GM21526 (cell line): Measurements from ENCODE around the gene ECHS1.
A peak's percentile ranks its signal among the peaks of the same experiment; 100 is the strongest.
"Not testable (repeated sequence)": the region's sequence is repeated elsewhere in the genome, so short reads cannot be mapped to it uniquely, and the experiment has no call there.

Experiments
- ATAC-seq: cut with Tn5 transposase; IDR thresholded peaks from one replicate; pipeline ENCODE4 v1.9.1; 2021; ENCODE audit warnings: moderate library complexity; ENCODE audit not compliant: unreplicated experiment, low FRiP score

ECHS1 gene

DNA sequence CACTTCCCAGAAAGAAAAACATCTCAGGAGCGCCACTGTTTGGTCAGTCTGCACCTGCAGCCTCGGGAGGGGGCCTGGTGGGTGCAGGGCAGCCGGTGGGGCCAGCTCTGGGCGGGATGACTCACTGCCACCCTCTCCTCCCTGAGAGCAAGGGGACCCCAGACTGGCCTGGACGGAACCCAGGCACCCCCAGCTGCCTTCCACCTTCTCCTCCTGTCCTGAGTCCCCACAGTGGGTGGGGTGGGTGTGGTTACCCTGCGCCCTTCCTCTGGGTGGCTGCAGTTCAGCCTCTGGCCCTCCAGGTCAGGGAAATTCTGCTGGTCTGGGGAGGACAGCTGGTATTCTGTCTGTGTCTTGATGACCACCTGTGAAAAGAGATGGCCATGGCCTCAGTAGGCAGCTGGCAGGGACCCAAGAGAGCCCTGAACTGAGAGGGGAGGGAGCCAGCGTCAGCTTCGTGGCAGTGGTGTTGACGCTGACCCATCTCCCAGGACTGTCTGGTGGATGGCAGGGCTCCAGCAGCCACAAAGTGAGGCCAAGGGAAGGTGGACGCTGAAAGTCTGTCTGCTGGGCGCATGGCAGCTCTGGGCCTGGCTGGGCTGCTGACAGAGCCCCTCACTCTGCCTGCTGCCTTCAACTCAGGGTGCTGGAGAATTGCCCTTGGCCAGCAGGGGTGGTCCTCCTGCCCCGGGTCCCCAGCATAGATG lies 45.4 kb downstream of the ECHS1 start:
- ATAC-seq: no peak

DNA sequence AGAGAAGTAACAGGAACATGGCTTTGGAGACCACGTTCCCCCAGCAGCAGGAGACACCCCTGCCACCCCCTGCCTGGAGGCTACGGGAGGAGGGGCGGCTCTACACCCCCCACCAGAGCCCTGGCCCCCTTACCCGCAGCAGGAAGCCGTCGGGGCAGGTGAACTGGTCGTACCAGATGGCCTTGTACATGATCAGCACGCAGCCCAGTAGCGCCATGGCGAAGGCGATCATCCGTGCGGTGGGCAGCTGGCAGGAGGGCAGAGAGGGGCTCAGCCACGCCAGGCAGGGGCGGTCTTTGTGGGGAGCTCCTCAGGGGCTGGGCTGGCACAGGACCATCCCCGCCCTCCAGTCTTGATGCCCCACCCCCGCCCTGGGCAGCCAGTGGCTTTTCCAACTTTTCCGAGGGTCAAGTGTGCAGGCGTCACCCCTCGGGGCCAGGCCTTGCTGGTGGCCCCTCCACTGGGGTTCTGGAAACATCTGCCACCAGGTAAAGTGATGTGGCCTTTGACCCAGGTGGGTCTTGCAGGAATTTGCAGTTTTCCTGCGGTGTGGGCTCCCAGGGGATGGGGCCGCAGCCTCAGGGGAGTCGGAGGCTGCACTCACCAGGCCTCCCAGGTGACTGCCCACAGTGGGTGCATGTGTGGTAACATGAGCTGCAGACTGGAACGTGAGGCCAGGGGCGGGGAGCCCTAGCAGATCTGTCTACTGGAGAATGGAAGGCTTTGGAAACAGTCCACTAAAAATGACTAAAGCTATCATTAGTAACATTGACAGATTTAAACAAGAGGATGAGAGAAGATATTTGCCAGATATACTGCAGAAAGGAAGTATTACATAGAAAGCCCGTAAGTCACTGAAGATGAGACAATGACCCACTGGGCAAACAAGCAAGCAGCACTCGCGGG lies 46.2 kb downstream of the ECHS1 start:
- no peak for ATAC-seq

DNA sequence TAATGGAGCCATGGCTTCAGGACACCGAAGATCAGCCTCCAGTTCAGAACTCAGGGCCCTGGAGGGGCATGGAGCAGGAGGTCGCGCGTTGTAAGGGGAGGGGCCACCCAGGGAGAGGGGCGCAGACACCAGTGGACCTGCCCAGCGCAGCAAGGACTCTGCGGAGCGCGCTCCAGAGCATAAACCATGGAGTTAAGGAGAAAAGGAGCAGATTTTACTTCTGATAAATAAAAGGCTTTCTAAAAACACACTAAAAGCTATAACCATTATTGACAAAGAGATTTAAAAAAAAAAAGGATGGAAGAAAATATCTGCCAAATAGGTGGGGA lies 47.0 kb downstream of the ECHS1 start:
- no peak for ATAC-seq

DNA sequence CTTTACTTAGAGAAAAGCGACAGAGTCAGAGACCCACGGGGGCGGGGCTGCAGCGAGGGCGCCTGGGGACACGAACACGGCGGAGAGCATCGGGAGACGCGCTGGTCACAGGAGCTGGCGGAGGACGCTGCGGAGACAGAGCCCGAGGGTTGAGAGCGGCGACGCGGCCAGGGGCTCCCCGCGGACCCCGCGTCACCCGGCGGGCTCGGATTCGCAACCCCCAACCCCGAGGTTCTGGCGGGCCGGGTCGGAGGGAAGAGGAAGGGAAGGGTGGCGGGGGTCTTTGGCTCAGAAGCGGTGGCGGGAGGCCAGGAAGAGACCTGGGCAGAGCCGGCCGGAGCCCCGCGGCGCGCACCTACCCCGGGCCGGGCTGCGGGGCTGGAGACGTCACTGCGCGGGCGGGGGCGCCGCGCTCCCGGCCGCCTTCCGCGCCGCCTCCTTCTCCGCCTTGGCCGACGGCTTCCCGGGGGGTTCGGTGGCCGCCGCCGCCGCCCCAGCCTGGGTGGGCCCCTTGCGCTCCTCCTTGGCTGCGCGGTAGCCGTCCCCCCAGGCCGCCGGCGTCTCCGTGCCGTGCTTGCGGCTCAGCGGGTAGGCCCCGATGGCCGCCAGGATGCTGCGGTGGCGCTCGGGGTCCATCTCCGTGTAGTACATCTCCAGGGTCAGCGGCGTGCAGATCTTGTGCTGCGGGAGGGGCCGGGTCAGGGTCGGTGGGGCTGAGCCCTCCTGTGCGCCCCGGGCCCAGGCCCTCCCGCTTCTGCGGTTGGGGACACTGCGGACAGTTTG lies 47.5 kb downstream of the ECHS1 start:
- no peak for ATAC-seq

DNA sequence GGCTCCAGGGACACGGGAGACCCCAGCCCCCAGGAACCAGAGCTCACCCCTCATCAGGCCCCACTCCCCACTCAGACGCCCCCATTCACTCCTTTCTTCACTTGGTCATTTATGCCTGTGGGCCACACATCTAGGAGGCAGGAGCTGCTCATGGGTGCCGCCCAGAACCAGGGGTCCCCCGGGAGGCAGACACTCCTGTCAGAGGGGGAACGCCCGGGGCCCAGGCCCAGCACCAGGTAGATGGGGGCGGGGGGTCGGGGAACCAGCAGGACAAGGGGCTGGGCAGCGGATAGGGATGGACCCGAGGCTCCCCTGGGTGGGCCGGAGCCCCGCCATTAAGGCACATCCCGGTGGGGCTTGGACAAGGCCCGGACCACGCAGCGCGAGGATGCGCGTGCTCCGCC lies 48.3 kb downstream of the ECHS1 start:
- no peak for ATAC-seq

DNA sequence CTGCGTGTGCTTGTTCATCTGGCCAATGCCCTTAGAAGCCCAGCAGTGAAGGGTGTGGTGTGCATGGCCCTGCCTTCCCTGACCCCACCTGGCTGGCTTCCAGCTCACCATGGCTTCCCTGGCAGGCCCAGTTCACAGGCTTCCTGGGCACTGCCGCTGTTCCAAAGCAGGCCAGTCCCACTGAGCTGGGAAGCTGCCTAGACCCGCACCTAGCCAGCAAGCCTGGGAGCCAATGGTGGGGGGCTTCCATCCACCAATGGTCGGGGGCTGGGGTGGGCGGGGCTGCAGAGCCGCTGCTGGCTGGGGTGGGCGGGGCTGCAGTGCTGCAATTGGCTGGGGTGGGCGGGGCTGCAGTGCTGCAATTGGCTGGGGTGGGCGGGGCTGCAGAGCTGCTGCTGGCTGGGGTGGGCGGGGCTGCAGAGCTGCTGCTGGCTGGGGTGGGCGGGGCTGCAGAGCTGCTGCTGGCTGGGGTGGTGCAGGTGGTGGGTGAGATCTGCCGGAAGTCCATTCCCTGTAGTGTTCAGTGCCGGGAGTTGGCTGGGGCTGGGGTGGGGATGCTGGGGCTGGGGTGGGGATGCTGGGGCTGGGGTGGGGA lies 48.9 kb downstream of the ECHS1 start:
- no peak for ATAC-seq

DNA sequence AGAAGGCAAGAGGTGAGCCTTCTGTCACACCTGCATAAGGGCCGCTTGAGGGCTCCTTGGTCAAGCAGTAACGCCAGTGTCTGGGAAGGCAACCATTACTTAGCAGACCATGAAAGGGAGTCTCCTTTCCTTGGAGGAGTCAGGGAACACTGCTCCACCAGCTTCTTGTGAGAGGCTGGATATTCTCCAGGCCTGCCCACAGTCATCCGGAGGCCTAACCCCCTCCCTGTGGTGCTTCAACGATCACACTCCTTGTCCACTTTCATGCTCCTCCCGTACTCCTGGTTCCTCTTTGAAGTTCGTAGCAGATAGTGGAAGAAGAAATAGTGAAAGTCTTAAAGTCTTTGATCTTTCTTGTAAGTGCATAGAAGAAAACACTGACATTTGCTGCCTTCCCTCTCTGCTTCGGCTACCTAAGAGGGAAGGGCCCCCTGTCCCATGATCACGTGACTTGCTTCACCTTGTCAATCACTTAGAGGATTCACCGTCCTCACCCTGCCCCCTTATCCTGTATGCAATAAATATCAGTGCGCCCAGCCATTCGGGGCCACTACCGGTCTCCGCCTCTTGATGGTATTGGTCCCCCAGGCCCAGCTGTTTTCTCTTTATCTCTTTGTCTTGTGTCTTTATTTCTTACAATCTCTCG lies 51.0 kb downstream of the ECHS1 start:
- ATAC-seq: not testable (repeated sequence)

DNA sequence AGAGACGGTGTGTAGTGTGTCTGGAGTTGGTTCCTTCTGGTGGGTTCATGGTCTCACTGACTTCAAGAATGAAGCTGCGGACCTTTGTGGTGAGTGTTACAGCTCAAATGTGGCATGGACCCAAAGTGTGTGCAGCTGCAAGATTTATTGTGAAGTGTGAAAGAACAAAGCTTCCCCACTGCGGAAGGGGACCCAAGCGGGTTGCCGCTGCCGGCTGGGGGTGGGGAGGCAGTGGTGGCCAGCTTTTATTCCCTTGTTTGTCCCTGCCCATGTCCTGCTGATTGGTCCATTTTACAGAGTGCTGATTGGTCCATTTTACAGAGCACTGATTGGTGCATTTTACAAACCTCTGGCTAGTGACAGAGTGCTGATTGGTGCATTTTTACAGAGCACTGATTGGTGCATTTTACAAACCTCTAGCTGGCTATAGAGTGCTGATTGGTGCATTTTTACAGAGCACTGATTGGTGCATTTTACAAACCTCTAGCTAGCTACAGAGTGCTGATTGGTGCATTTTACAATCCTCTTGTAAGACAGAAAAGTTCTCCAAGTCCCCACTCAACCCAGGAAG lies 52.2 kb downstream of the ECHS1 start:
- not testable (repeated sequence) for ATAC-seq

DNA sequence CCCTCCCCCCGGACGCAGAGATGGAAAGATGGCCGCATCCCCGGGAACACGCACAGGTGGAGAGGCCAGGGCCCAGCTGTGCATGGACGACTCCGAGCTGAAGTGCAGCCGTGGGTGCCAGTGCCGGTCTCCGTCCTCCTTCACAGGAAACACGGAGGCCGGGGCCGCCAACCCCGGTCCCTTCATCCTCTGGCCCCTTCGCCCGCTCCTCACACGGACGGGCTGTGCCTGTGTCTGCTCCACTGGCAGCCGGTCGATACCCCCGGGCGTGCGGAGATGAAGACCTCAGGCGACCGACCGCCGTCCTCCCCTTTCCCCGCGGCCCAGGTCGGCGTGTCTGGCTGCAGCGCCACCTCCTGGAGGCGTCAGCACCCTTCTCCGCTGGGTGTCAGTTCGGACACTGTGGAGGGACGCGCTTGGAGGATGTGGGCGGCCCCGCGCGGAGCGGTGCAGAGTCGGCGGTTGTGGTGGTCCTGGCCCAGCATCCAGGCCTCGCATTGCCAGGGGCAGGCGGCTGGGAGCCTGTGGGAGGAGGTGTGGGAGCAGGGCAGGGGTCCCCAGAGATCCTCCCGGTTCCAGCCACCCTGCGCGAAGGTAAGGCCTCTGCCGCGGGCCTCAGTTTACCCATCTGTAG lies 54.5 kb downstream of the ECHS1 start:
- ATAC-seq: peak; percentile 81

DNA sequence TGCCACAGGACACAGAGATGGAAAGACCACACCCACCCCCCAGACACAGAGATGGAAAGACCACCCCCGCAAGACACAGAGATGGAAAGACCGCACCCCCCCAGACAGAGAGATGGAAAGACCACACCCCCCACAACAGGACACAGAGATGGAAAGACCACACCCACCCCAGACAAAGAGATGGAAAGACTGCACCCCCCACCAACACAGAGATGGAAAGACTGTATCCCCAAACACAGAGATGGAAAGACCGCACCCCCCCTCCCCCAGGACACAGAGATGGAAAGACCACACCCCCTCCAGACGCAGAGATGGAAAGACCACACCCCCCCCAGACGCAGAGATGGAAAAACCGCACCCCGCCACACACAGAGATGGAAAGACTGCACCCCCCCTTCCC lies 56.4 kb downstream of the ECHS1 start:
- no peak for ATAC-seq

DNA sequence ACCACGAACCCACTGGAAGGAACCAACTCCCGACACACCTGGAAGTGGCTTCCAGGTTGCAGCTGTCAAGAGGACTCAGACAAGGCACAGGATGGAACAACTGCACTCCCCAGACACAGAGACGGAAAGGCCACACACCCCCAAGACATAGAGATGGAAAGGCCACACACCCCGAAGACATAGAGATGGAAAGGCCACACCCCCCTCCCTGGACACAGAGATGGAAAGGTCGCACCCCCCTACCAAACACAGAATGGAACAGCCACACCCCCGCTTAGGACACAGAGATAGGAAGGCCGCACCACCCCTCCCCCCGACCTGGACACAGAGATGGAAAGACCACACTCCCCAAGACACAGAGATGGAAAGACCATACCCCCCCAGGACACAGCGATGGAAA lies 56.9 kb downstream of the ECHS1 start:
- no peak for ATAC-seq

DNA sequence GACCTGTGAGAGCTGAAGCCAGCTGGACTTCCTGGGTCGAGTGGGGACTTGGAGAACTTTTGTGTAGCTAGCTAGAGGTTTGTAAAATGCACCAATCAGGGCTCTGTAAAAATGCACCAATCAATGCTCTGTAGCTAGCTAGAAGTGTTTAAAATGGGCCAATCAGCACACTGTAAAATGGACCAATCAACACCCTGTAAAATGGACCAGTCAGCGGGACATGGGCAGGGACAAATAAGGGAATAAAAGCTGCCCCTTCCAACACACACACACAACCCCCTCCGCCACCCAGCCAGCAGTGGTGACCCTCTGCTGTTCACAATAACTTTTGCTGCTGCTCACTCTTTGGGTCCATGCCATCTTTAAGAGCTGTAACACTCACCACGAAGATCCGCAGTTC lies 57.3 kb downstream of the ECHS1 start:
- ATAC-seq: no peak

DNA sequence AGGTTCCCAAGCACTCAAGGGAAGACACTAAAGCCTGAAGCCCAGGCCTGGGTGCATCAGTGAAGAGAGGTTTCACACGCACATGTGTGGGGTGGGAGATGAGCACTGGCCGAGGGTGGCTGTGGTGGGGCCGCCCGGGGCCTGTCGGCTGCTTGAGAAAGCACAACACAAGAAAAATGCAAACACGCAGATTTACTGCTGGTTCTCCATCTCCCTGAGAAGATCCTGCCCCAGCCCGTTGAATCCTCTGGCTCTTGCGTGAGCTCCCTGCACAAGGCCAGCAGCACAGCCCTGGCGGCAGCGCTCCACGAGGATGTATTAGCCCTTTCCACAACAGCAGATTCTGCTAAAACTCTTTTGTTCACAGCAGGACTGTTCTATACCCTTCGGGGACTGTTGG lies 58.2 kb downstream of the ECHS1 start:
- no peak for ATAC-seq

DNA sequence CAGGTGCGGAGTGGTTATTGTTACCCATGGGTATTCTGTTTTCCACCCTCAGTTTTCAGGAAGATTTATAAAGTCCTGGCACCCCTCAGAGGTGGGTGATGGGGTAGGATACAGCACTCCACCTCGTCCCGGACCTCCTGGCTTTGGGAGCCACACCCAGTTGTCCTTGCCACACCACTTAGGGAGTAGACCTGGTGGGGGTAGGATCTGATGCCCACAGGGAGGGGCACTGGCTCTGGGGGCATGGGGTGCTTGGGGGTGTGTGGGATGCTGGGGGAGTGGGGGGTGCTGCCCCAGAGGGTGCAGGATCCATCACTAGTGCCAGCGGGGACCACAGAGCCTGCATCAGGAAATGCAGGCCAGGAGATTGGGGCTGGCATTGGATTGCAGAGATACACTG lies 60.0 kb downstream of the ECHS1 start:
- no peak for ATAC-seq

DNA sequence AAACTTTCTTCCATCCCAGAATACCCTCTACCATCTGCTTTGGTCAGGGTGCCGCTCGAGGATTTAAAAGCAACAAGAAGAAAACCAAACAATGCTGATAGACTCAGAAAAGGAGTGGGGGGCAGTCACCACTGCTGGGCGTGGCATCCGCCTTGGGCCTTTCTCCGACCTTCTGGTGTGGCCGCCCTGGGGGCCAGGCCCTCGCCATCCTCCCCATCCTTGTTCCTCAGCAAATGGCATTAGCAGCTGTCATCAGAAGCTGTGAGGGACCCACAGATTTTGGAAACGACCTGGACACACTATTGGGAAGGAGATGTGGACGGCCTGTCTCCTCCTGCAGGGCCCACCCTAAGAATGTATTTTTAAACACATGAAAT lies 60.4 kb downstream of the ECHS1 start:
- ATAC-seq: no peak
